AG09309 (cell line): ENCODE data around the gene SPSB3.

Experiments
- DNase-seq: peaks from one replicate; pipeline ENCODE4 v3.0.0-alpha.2; 2010; ENCODE audit warnings: low read depth
- H3K4me3 ChIP-seq: 2 replicates; pipeline ENCODE4 v1.5.1; 2011; ENCODE audit warnings: mild to moderate bottlenecking, low read depth, low read length, moderate library complexity; ENCODE audit not compliant: control insufficient read depth
- CTCF ChIP-seq: IDR thresholded peaks from 2 replicates; pipeline ENCODE4 v1.5.1; 2011; ENCODE audit warnings: mild to moderate bottlenecking, low read depth, low read length, inconsistent platforms; ENCODE audit not compliant: insufficient read depth, control insufficient read depth; ENCODE audit errors: missing control alignments

Gene SPSB3

DNA sequence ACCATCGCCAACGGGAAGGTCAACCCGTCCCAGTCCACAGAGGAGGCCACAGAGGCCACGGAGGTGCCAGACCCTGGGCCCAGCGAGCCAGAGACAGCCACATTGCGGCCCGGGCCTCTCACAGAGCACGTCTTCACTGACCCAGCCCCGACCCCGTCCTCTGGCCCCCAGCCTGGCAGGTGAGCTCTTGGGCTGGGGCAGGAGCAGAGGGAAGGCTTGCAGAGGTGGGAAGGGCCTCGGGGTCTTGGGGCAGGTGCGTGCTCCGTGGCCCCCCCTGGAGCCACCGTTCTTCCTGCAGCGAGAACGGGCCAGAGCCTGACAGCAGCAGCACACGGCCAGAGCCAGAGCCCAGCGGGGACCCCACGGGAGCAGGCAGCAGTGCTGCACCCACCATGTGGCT, 16.1 kb downstream of the SPSB3 start:
- no peak for TF ChIP-seq CTCF
- no peak overlapping the region for H3K4me3 ChIP-seq
- no peak for DNase-seq

GRCh38 chr16:1765826-1766225, 16.5 kb downstream of the SPSB3 start:
- DNase-seq = no peak
- no peak for TF ChIP-seq CTCF

GRCh38 chr16:1764971-1765370, 17.4 kb downstream of the SPSB3 start:
- H3K4me3 ChIP-seq = no peak overlapping the region
- no peak for DNase-seq
- no peak for TF ChIP-seq CTCF

More at GRCh38 chr16:1765826-1766225, 16.5 kb downstream of the SPSB3 start:
- H3K4me3 ChIP-seq = no peak overlapping the region

DNA sequence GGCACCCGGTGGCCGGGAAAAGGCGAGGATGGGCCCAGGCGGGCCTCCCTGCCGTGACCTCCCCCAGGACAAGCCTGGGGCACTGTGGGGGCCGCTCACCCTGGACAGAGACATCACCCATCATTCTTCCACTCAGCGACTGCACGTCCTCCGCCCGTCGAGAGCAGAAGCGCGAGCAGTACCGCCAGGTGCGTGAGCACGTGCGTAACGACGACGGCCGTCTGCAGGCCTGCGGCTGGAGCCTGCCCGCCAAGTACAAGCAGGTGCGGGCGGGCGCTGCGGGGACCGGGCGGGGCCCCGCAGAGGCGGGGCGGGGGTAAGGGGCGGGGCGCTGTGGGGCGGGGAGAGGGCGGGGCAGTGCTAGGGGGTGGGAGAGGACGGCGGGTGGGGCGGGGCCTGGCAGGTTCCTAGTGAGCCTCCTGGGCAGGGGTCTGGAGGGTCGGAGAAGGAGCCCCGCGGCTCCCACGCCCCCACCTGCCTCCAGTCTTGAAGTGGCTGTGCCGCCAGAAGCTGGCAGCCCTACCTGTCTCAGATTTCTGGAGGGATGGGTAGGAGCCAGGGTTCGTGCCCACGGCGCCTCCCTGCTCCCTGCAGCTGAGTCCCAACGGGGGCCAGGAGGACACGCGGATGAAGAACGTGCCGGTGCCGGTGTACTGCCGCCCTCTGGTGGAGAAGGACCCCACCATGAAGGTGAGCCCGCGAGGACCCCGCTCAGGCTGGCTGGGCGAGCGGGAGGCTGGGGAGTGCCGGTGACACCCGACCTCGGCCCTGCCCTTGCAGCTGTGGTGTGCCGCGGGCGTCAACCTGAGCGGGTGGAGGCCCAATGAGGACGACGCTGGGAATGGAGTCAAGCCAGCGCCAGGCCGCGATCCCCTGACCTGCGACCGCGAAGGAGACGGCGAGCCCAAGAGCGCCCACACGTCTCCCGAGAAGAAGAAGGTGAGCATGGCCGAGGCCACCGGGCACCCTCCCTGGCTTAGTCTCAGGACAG, 18.6 kb downstream of the SPSB3 start:
- no peak overlapping the region for H3K4me3 ChIP-seq
- TF ChIP-seq CTCF = peak; percentile 32
- DNase-seq = no peak

- no peak for DNase-seq
- no peak for TF ChIP-seq CTCF
- no peak overlapping the region for H3K4me3 ChIP-seq
These were observed 19.4 kb downstream of the SPSB3 start for GRCh38 chr16:1762879-1763520.

GRCh38 chr16:1762196-1762878, 20.0 kb downstream of the SPSB3 start:
- no peak overlapping the region for H3K4me3 ChIP-seq

More at GRCh38 chr16:1762196-1762878, 20.0 kb downstream of the SPSB3 start:
- DNase-seq = no peak
- no peak for TF ChIP-seq CTCF
